Measurements from ENCODE around the gene ADAMTSL3.

- TF ChIP-seq CTCF (IDR thresholded peaks at IDR 0.05) (no peak), ZFX (IDR thresholded peaks at IDR 0.05; ENCODE audit: borderline replicate concordance) (no peak)
Measured at GRCh38 chr15:84081391-84082168, 427.7 kb downstream of the ADAMTSL3 start.
